Skin epidermis (tissue), 12 donors: Measurements from ENCODE around the gene KRT35.

ENCODE experiments used
- H3K27ac ChIP-seq, 21 experiments: fragments of 200-600 bp; sonication (generic) in 11 of 21; one replicate each; pipeline ENCODE4 v1.5.0; 2020; ENCODE audit warnings: mild to moderate bottlenecking in 3 of 21, inconsistent platforms in 2 of 21, moderate library complexity in 2 of 21
- H3K4me3 ChIP-seq, 7 experiments: fragments of 200-600 bp; sonication (generic) in 2 of 7; one replicate each; pipeline ENCODE4 v1.5.0; 2020; ENCODE audit warnings: inconsistent platforms in 2 of 7, mild to moderate bottlenecking in 2 of 7, moderate library complexity in 1 of 7

KRT35 gene

DNA sequence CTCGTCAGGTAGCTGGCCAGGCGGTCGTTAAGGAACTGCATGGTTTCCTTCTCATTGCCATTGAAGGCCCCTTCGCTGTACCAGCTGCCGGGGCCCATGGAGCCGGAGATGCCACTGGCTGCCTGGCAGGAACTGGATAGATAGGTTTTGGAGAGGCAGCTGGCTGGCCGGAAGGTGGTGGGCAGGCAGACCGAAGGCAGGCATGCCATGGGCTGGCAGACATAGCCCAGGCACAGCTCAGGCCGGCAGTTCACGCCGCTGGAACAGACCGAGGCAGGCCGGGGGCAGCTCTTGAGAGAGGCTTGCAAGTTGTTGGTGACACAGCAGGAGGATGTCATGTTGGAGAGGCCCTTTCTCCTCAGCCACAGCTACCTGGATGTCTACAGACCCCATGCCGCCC lies 14.0 kb downstream of the KRT35 start, which contains the start of gene KRT32:
Gene KRT32 (minus strand): TSS at position 399 of the 400 bp plus-strand sequence. CDS start 61 bp downstream, at position 338.
- H3K27ac ChIP-seq, result no peak within 1 kb of the TSS

GRCh38 chr17:41464682-41465081 lies 16.3 kb downstream of the KRT35 start:
- Histone ChIP-seq H3K27ac (no peak overlapping the region), H3K4me3 (no peak overlapping the region)

More for the DNA sequence above, 14.0 kb downstream of the KRT35 start, which contains the start of gene KRT32:
- H3K4me3 ChIP-seq, result no peak within 1 kb of the TSS

GRCh38 chr17:41464173-41464572 lies 16.8 kb downstream of the KRT35 start:
- H3K4me3 ChIP-seq, result no peak overlapping the region
- no peak overlapping the region for H3K27ac ChIP-seq

GRCh38 chr17:41463746-41464145 lies 17.2 kb downstream of the KRT35 start:
- H3K4me3 ChIP-seq, result no peak overlapping the region
- H3K27ac ChIP-seq, result no peak overlapping the region

DNA sequence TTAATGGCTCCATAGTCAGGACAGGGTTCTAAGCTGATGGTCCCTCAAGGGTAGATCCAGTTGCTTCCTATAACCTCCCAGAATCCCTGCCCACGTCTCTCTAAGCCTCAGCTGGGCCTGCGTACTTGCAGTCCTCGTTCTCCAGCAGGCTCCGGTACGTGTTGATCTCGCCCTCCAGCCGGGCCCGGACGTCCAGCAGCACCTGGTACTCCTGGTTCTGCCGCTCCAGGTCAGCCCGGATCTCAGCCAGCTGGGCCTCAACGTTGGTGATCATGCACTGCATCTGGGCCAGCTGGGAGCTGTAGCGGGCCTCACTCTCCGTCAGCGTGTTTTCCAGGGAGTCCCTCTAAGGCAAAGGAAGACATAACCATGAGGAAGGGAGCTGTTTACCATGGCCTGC lies 18.2 kb downstream of the KRT35 start:
- no peak overlapping the region for H3K4me3 ChIP-seq

GRCh38 chr17:41457676-41458075 lies 23.3 kb downstream of the KRT35 start:
- Histone ChIP-seq H3K27ac (no peak overlapping the region), H3K4me3 (no peak overlapping the region)

More for the DNA sequence above, 18.2 kb downstream of the KRT35 start:
- no peak overlapping the region for H3K27ac ChIP-seq

GRCh38 chr17:41456204-41456603 lies 24.7 kb downstream of the KRT35 start:
- no peak overlapping the region for H3K27ac ChIP-seq
- no peak overlapping the region for H3K4me3 ChIP-seq

- H3K4me3 ChIP-seq, result no peak overlapping the region
- H3K27ac ChIP-seq, result no peak overlapping the region
Observed at GRCh38 chr17:41455236-41455635, 25.7 kb downstream of the KRT35 start.

DNA sequence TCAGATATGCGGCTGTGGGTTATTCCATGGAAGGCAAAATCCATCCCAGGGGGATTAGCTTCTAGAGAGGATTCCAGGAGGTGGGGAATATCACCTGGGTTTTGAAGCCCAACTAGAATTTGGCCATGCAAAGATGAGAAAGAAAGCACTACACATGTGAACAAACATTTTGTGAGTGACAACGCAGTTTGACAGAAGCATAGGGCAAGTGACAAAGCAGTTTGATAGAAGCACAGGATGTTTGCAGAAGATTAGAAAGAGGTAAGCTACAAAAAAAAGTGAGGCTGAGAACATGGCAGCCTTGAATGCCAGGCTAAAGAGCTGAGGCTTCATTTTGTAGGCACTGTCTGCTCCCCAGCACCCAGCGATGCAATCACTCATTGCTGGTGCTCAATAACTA lies 27.9 kb downstream of the KRT35 start:
- Histone ChIP-seq H3K4me3 (no peak overlapping the region), H3K27ac (no peak overlapping the region)

GRCh38 chr17:41452281-41452680 lies 28.7 kb downstream of the KRT35 start:
- Histone ChIP-seq H3K4me3 (no peak overlapping the region), H3K27ac (no peak overlapping the region)

- no peak overlapping the region for H3K4me3 ChIP-seq
- no peak overlapping the region for H3K27ac ChIP-seq
Observed at GRCh38 chr17:41451154-41451728, 29.7 kb downstream of the KRT35 start.

DNA sequence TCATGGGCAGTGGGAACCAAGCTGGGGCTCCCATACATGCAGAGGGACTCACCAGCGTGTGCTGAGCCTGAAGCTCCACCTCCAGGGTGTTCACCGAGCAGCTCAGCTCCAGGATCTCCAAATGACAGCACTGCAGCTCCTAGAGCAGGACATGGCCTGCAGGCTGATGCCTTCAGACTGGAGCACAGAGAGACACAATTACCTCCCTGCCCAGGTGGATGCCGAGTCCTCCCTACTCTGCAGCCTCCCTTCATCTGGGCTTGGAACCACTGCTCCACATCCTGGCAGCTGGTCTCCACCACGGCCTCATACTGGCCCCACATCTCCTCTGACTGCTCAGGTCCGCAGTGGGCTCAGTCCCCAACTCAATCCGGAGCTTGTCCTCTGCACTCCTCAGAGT lies 31.9 kb downstream of the KRT35 start:
- Histone ChIP-seq H3K4me3 (no peak overlapping the region), H3K27ac (no peak overlapping the region)

DNA sequence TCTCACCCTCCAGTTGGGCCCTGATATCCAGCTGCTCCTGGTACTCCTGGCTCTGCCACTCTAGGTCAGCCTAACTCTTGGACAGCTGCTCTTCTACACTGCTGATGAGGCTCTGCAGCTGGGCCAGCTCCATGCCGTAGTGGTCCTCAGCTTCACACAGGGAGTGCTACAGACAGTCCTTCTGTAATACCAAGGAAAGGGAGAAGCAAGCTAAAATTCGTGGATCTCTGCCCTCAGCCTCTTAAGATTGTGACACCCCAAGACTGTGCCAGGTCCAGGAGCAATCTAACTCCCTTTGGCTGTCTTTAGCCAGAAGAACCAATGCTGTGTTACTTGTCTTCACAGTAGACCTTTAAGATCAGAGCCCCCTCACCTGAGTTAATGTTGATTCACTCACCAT lies 32.4 kb downstream of the KRT35 start:
- Histone ChIP-seq H3K27ac (no peak overlapping the region), H3K4me3 (no peak overlapping the region)

GRCh38 chr17:41446806-41447205 lies 34.1 kb downstream of the KRT35 start:
- no peak overlapping the region for H3K4me3 ChIP-seq
- H3K27ac ChIP-seq, result no peak overlapping the region

DNA sequence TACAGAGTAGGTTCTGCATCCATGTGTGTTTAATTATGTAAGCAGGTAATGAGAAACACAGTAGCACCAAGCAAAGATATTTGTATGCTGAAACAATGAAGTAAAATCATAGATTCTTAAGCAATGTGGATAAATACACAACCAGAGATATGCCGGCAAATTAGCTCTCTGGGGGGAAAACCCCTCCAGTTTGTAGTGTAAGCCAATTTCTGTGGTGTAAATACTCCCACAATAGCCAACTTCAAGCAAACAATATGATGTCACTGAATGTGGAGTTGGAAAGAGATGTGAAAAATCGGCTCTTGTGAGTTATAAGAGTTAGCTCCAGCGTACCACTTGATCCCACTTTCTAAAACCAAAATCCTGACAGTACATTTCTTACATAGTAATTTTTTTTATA lies 36.3 kb downstream of the KRT35 start:
- Histone ChIP-seq H3K4me3 (no peak overlapping the region), H3K27ac (no peak overlapping the region)

DNA sequence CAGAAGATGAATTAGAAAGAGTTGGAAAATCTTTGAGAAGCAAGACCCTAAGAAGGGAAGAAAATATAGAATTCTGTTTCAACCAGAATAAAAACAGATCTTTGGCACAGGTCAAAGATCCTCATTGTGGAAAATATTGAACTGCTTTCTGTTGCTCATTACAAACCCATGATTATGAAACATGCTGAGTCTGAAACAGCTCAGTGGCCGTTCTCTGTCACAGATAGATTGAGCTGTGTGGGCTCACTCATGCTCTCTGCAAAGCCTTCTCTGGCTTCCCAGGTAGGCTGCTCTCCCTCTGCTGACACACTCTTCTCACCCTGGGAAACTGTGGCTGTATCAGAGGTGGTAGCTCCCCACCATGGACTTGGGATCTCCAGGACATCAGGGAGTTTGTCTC lies 36.8 kb downstream of the KRT35 start:
- Histone ChIP-seq H3K27ac (no peak overlapping the region), H3K4me3 (no peak overlapping the region)

DNA sequence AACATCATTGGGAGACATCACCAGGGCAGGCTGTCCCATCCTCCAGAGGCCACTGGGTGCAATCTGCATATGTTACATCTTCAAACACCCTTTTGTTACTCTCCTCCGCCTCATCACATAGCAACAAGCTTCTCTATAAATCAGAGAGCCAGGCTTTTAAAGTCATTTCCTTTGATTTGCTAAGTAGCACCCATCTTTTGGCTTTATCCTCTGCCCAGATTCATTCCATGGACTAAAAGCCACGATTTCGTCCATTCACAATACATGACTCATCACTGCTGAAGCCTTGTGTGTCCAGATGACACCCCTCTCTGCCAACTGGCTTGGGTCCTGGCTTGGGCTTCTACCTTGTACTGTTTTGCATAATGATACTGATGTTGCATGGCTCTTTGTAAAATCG lies 38.2 kb downstream of the KRT35 start:
- Histone ChIP-seq H3K4me3 (no peak overlapping the region), H3K27ac (no peak overlapping the region)

DNA sequence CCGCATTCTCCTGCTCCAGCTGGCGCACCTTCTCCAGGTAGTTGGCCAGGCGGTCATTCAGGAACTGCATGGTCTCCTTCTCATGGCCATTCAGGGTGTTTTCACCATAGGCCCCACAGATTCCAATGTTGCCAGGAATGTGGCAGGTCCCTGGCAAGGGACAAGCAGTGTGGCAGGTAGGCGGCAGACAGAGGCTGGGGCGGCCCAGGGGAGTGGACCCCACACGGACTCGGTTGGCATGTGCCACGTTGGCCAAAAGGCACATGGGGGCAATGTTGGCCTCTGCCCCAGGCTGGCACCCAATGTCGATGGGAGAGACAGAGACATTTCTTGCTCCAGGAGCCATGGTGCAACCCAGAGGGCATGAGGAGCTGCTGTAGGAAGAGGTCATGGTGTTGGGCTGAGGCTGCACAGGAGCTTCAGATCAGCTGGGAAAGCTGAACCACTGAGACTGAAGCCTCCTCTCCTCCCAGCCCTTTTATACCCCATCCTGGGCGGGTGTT lies 40.4 kb downstream of the KRT35 start, which contains the start of gene KRT38:
Gene KRT38 (minus strand): TSS at position 453 of the 503 bp plus-strand sequence. CDS start 62 bp downstream, at position 391.
- Histone ChIP-seq H3K27ac (no peak within 1 kb of the TSS), H3K4me3 (no peak within 1 kb of the TSS)

GRCh38 chr17:41439375-41439774 lies 41.6 kb downstream of the KRT35 start:
- Histone ChIP-seq H3K27ac (no peak overlapping the region), H3K4me3 (no peak overlapping the region)

GRCh38 chr17:41437769-41438168 lies 43.2 kb downstream of the KRT35 start:
- H3K27ac ChIP-seq, result no peak overlapping the region
- no peak overlapping the region for H3K4me3 ChIP-seq

GRCh38 chr17:41437254-41437653 lies 43.7 kb downstream of the KRT35 start:
- Histone ChIP-seq H3K4me3 (no peak overlapping the region), H3K27ac (no peak overlapping the region)

DNA sequence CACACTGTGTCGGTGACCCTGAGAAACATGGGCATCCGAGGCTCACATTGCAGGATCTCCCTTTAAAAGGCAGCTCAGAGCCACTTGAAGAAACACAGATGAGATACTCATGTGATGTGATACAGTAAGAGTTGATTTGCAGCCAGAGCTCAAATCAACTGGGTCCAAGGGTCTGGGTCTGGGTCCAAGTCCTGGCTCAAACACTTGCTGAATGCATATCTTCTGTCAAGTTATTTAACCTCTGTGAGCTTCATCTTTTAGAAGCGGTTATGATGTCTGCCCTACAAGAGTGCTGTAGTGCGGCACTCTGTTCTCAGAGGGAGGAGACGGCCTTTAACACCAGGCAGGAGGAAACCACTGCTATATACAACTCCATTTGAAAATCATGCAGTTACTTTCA lies 46.5 kb downstream of the KRT35 start:
- H3K27ac ChIP-seq, result no peak overlapping the region
- no peak overlapping the region for H3K4me3 ChIP-seq
